CD14-positive monocyte (primary cell): Measurements from ENCODE around the gene LRTM2. TPM values are rescaled to one million over a fixed set of nuclear protein-coding genes. Genes with fewer than 3 reads are reported as not detected.

Source experiments
- DNase-seq, 3 donors: peaks; one replicate each; pipeline ENCODE4 v3.0.0-alpha.2; 2011 to 2022
- H2AFZ ChIP-seq: 2 replicates; pipeline ENCODE4 v1.6.0; 2012; ENCODE audit warnings: mild to moderate bottlenecking, low read depth, low read length, inconsistent platforms; ENCODE audit not compliant: insufficient read depth, poor library complexity, severe bottlenecking
- H3K27ac ChIP-seq, 2 donors: 1 replicate in 1 of 2; 2 replicates in 1 of 2; pipeline ENCODE4 v1.5.1; 2012 to 2013; ENCODE audit warnings: low read length in 2 of 2, control low read depth in 1 of 2, inconsistent platforms in 1 of 2, low read depth in 1 of 2, mild to moderate bottlenecking in 1 of 2
- H3K27me3 ChIP-seq, 2 donors: one replicate each; pipeline versions ENCODE4 v1.6.0 to v1.6.1; 2011 to 2013; ENCODE audit warnings: low read length in 2 of 2; ENCODE audit not compliant: control insufficient read depth in 2 of 2, insufficient read depth in 2 of 2
- H3K36me3 ChIP-seq, 2 donors: replicated peaks in 1 of 2; 1 replicate in 1 of 2; 2 replicates in 1 of 2; pipeline versions ENCODE4 v1.5.1 to v1.6.1; 2012 to 2013; ENCODE audit warnings: low read length in 2 of 2, control low read depth in 1 of 2, inconsistent platforms in 1 of 2, mild to moderate bottlenecking in 1 of 2; ENCODE audit not compliant: insufficient read depth in 2 of 2, control insufficient read depth in 1 of 2
- H3K4me1 ChIP-seq, 2 donors: 1 replicate in 1 of 2; 2 replicates in 1 of 2; pipeline versions ENCODE4 v1.5.1 to v1.6.1; 2012 to 2013; ENCODE audit warnings: low read length in 2 of 2, control low read depth in 1 of 2, inconsistent platforms in 1 of 2, mild to moderate bottlenecking in 1 of 2, moderate library complexity in 1 of 2; ENCODE audit not compliant: insufficient read depth in 2 of 2, control insufficient read depth in 1 of 2
- H3K4me2 ChIP-seq: replicated peaks from 2 replicates; pipeline ENCODE3; 2012; ENCODE audit warnings: low read length, moderate library complexity, mild to moderate bottlenecking; ENCODE audit not compliant: poor library complexity, severe bottlenecking; ENCODE audit errors: extremely low read depth
- H3K4me3 ChIP-seq, 3 experiments: fragments of 200-600 bp in 1 of 3; sonication (generic) in 1 of 3; replicated peaks in 1 of 3; 1 replicate in 2 of 3; 2 replicates in 1 of 3; pipeline ENCODE4 v1.5.1; 2011 to 2013; ENCODE audit warnings: low read length in 3 of 3, mild to moderate bottlenecking in 3 of 3, control low read depth in 2 of 3, low read depth in 2 of 3, inconsistent platforms in 1 of 3, moderate library complexity in 1 of 3
- H3K79me2 ChIP-seq: 2 replicates; pipeline ENCODE4 v1.6.0; 2012; ENCODE audit warnings: mild to moderate bottlenecking, control low read depth, inconsistent platforms, low read length, moderate library complexity; ENCODE audit not compliant: insufficient read depth
- H3K9ac ChIP-seq: 2 replicates; pipeline ENCODE4 v1.6.0; 2017; ENCODE audit warnings: low read length, mild to moderate bottlenecking; ENCODE audit not compliant: insufficient read depth, poor library complexity, severe bottlenecking
- H3K9me3 ChIP-seq, 2 donors: replicated peaks in 1 of 2; 1 replicate in 1 of 2; 2 replicates in 1 of 2; pipeline versions ENCODE4 v1.5.1 to v1.6.1; 2012 to 2013; ENCODE audit warnings: low read length in 2 of 2, control low read depth in 1 of 2; ENCODE audit not compliant: control insufficient read depth in 1 of 2, insufficient read depth in 1 of 2
- H4K20me1 ChIP-seq: 2 replicates; pipeline ENCODE4 v1.6.0; 2012; ENCODE audit warnings: mild to moderate bottlenecking, low read length, control low read depth, moderate library complexity; ENCODE audit not compliant: insufficient read depth
- H3K27ac Mint-ChIP-seq, 7 donors: one replicate each; pipeline ENCODE4 v1.8.0; 2020; ENCODE audit warnings: mild to moderate bottlenecking in 7 of 7, mixed read lengths in 7 of 7, moderate library complexity in 6 of 7, inconsistent platforms in 2 of 7
- H3K27me3 Mint-ChIP-seq, 3 donors: one replicate each; pipeline ENCODE4 v1.8.0; 2021 to 2022; ENCODE audit warnings: low read depth in 3 of 3, mild to moderate bottlenecking in 3 of 3, mixed read lengths in 3 of 3, moderate library complexity in 3 of 3, inconsistent platforms in 1 of 3
- H3K36me3 Mint-ChIP-seq, 2 donors: one replicate each; pipeline ENCODE4 v1.8.0; 2020; ENCODE audit warnings: mixed read lengths in 2 of 2, inconsistent platforms in 1 of 2, mild to moderate bottlenecking in 1 of 2
- H3K4me1 Mint-ChIP-seq: one replicate; pipeline ENCODE4 v1.8.0; 2020; ENCODE audit warnings: mild to moderate bottlenecking, mixed read lengths
- H3K4me3 Mint-ChIP-seq, 2 donors: one replicate each; pipeline ENCODE4 v1.8.0; 2020; ENCODE audit warnings: mild to moderate bottlenecking in 2 of 2, mixed read lengths in 2 of 2, moderate library complexity in 1 of 2
- H3K9me3 Mint-ChIP-seq, 7 donors: one replicate each; pipeline ENCODE4 v1.8.0; 2020 to 2022; ENCODE audit warnings: mixed read lengths in 7 of 7, mild to moderate bottlenecking in 6 of 7, moderate library complexity in 6 of 7, inconsistent platforms in 2 of 7
- CTCF ChIP-seq: fragments of 200-600 bp; IDR thresholded peaks from one replicate; pipeline ENCODE4 v1.8.0; 2022; ENCODE audit warnings: antibody characterized with exemption, mild to moderate bottlenecking
- WGBS: methylation state at CpG from one replicate; pipeline ENCODE4 v1.1.5; 2013; ENCODE audit warnings: missing lambda C conversion rate; ENCODE audit not compliant: insufficient coverage; 5-methylcytosine and 5-hydroxymethylcytosine counted together
- intact Hi-C, 2 donors: fragments of 100-400 bp; cut with micrococcal nuclease; formaldehyde crosslinking; loops; one replicate each; pipeline versions ENCODE4 v1.15.0 to v1.15.1; 2023
- polyA plus RNA-seq, 3 donors: library from polyadenylated mRNA; depleted of rRNA in 1 of 3; unstranded in 2 of 3; stranded (reverse) in 1 of 3; fragments of 300-500 nt in 2 of 3; fragments of >200 nt in 1 of 3; fragmentation: Illumina TruSeq in 2 of 3; gene quantifications; 1 replicate in 2 of 3; 2 replicates in 1 of 3; pipeline ENCODE4 v1.2.3, GENCODE V29; 2012 to 2021

Gene LRTM2
- polyA plus RNA-seq, 3 donors = not detected

GRCh38 chr12:1879633-1880032 lies 59.3 kb downstream of the LRTM2 start:
- no peak overlapping the region for H3K27ac Mint-ChIP-seq
- no peak overlapping the region for H3K27ac ChIP-seq
- H3K36me3 Mint-ChIP-seq = no peaks in the 10 kb centered on the region
- H3K9me3 Mint-ChIP-seq = no peaks in the 10 kb centered on the region
- H3K36me3 ChIP-seq = no peaks in the 10 kb centered on the region
- H3K27me3 Mint-ChIP-seq = peaks cover 0 to 2% (median 1%) of the 10 kb centered on the region in 3 donors
- no peaks in the 10 kb centered on the region for H4K20me1 ChIP-seq
- DNase-seq = no peak
- 96% methylated on average over 4 of the region's 10 CpGs for WGBS
- peaks cover 10% of the 10 kb centered on the region for H3K4me1 Mint-ChIP-seq
- H3K4me2 ChIP-seq = no peak overlapping the region
- no peak overlapping the region for H2AFZ ChIP-seq
- no peak for TF ChIP-seq CTCF
- H3K4me3 Mint-ChIP-seq = no peak overlapping the region
- H3K4me3 ChIP-seq = no peak overlapping the region
- peaks cover 0 to 7% of the 10 kb centered on the region in 2 donors for H3K4me1 ChIP-seq
- intact Hi-C loops = no loop called here
- no peaks in the 10 kb centered on the region for H3K9me3 ChIP-seq
- no peak overlapping the region for H3K9ac ChIP-seq
- H3K27me3 ChIP-seq = no peaks in the 10 kb centered on the region
- no peaks in the 10 kb centered on the region for H3K79me2 ChIP-seq

GRCh38 chr12:1880153-1880845 lies 59.9 kb downstream of the LRTM2 start:
- no peak for DNase-seq
- Histone ChIP-seq H3K36me3 (no peaks in the 10 kb centered on the region), H3K4me1 (peaks cover 0 to 7% of the 10 kb centered on the region in 2 donors), H3K4me2 (no peak overlapping the region), H2AFZ (no peak overlapping the region), H3K9me3 (no peaks in the 10 kb centered on the region), H3K27ac (no peak overlapping the region), H4K20me1 (no peaks in the 10 kb centered on the region), H3K4me3 (no peak overlapping the region), H3K9ac (no peak overlapping the region), H3K27me3 (no peaks in the 10 kb centered on the region), H3K79me2 (no peaks in the 10 kb centered on the region)
- peaks cover 10% of the 10 kb centered on the region for H3K4me1 Mint-ChIP-seq
- H3K36me3 Mint-ChIP-seq = no peaks in the 10 kb centered on the region
- intact Hi-C loops = no loop called here
- H3K27me3 Mint-ChIP-seq = peaks cover 0 to 2% (median 1%) of the 10 kb centered on the region in 3 donors
- peak overlapping the region in 1 of 7 donors; percentile 46 for H3K27ac Mint-ChIP-seq
- H3K9me3 Mint-ChIP-seq = peaks cover 0 to 2% (median 0%) of the 10 kb centered on the region in 7 donors
- WGBS = 94% methylated on average over 11 of the region's 18 CpGs
- TF ChIP-seq CTCF = no peak
- H3K4me3 Mint-ChIP-seq = no peak overlapping the region
